GM18505 (cell line): Measurements from ENCODE around the gene UFSP2.

ENCODE experiments used
- ATAC-seq: cut with Tn5 transposase; IDR thresholded peaks from one replicate; pipeline ENCODE4 v1.9.1; 2021; ENCODE audit not compliant: unreplicated experiment
- POLR2A ChIP-seq: IDR thresholded peaks from 4 replicates; pipeline ENCODE4 v1.6.1; 2011; ENCODE audit warnings: borderline replicate concordance; ENCODE audit not compliant: insufficient read depth, insufficient read length; ENCODE audit errors: extremely low read depth

Gene UFSP2

DNA sequence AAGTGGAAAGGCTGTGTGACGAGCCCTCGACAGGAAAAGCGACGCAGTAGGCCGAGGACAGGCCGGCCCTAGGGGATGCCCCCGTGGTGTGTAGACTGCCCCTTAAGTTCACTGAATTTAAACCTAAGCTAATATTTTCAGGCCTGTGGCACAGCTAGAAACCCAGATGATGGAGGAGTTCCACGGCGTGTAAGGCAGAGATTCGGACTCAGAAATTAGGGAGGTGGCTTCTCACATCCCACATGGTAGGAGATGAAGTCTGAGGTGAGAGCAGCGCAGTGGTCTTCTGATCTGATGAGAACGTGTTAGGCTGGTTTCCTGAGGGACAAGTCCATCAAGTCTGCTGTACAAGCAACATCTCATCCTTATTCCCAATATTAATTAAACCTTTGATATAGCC lies 37.8 kb downstream of the UFSP2 start:
- TF ChIP-seq POLR2A: no peak
- no peak for ATAC-seq

DNA sequence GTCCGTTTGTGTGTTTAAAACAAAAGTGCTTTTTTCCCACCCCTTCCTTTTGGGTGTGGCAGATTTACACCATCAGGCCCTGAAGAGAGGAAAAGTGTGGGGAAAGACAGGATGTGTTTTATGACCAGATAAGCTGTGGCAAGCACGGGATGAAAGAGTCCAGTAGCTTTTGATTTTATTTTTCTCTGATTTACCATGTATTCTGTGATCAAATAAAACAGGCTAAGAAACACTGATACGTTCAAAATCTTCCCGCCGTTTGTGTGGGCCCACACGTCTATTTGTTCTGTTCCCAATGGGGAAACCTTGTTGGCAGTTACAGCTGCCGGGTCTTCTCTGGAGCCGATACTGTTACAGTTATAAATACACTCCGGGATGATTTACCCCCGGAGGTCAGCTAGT lies 40.8 kb downstream of the UFSP2 start:
- no peak for ATAC-seq
- TF ChIP-seq POLR2A: no peak

DNA sequence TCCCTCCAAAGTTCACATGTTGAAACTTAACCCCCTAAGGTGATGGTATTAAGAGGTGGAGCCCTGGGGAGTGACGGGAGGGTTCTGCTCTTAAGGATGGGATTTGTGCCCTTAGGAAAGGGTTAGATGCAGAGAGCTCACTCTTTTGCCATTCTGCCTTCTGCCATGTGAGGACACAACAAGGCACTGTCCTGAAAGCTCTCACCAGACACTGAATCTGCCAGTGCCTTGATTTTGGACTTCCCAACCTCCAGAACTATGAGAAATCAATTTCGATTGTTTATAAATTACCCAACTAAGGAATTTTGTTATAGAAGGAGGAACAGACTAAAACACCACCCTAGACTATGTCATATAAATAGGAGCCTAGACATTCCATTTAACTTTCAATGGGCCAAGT lies 41.7 kb downstream of the UFSP2 start:
- ATAC-seq: no peak
- no peak for TF ChIP-seq POLR2A

GRCh38 chr4:185383451-185383850 lies 42.3 kb downstream of the UFSP2 start:
- no peak for ATAC-seq
- TF ChIP-seq POLR2A: no peak

DNA sequence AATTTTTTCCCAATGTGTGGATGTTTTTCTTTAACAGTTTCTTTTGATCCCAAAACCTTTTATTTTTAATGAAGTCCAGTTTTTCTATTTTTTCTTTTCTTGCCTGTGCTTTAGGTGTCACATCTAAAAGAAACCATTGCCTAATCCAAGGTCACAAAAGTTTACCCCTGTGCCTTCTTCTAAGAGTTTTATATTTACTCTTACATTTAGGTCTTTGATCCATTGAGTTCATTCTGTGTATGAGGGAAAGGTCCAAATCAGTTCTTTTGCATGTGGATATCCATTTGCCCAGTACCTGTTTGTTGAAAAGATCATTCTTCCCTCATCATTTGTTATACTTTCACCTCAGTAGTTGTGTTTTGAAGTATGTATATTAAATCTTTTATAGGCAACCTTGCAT lies 43.0 kb downstream of the UFSP2 start:
- TF ChIP-seq POLR2A: no peak
- ATAC-seq: no peak

GRCh38 chr4:185381288-185382196 lies 44.2 kb downstream of the UFSP2 start:
- TF ChIP-seq POLR2A: no peak
- no peak for ATAC-seq

GRCh38 chr4:185380320-185380719 lies 45.4 kb downstream of the UFSP2 start:
- no peak for TF ChIP-seq POLR2A
- no peak for ATAC-seq

DNA sequence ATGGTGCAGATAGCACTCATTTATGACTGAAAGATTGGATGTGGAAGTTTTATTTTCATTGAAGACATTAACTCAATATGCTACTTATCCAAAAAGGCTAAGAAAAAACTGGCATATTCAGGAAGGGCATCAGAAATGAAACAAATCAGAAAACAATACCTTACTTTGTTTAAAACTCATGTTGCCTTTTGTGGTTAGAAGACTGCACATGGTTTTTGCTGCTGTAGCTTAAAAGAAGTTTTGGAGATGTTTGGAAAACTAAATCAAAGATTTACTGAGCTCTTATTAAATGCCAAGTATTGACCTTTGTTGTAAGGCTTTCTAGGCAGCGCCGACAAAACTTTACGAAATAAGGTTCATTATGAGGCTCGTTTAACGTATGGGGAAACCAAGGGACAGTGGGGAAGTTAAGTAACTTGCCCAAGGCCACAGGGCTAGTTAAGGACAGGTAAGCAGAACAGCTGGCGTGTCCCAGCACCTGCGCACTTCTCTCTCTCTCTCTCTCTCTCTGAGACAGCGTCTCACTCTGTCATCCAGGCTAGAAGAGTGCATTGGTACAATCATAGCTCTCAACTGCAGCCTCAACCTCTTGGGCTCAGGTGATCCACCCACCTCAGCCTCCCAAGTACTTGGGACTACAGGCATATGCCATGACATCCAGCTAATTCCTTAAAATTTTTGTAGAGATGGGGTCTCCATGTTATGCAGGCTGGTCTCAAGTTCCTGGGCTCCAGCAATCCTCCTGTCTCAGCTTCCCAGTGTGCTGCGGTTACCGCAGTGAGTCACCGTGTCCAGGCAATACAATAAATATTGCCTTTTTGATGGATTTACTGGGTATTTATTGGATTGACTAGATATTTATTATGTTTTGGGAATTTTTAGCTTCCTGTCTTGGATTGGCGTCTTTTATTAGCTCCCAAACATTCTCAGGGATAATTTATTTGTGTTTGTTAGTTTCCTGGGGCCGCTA lies 46.2 kb downstream of the UFSP2 start:
- peak; percentile 33 for TF ChIP-seq POLR2A
- no peak for ATAC-seq

DNA sequence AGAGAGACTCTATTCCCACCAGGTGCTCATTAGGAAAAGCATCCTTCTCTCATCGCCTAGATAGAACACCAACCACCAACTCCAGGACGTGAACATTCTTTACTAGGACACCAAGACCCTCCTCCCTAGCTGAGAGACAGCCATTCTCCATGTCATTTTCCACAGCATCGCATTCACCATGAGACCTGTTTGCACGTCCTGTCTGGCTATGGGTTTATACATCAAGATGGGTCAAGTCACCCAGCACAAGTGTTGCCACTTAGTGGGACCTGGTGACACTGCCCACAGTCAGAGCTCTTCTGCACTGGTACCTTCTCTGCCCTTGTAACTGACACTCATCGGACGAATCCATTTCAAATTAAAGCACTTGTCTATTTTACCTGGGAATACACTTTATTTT lies 47.5 kb downstream of the UFSP2 start:
- ATAC-seq: no peak
- no peak for TF ChIP-seq POLR2A

DNA sequence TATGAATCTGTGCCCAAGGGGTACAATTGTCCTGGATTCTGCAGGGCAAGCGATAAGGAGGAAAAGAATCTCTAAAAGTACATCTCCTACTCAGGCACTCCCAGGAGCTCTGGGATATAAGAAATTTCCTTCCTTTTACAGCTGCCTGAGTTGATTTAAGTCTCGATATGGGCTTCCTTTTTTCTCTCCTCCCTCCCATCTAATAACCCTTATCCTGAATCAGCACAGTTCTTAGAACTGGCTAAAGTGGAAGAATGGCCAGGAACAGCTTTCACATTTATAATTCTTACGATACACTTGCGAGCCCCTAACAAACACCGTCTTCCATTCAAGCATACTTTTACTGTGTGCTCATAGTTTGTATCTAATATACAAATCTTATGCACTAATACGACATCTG lies 51.2 kb downstream of the UFSP2 start:
- TF ChIP-seq POLR2A: no peak
- ATAC-seq: no peak

- no peak for ATAC-seq
- TF ChIP-seq POLR2A: no peak
Observed at GRCh38 chr4:185374027-185374426, 51.7 kb downstream of the UFSP2 start.

- ATAC-seq: no peak
- TF ChIP-seq POLR2A: no peak
Observed at GRCh38 chr4:185371702-185372101, 54.1 kb downstream of the UFSP2 start.

DNA sequence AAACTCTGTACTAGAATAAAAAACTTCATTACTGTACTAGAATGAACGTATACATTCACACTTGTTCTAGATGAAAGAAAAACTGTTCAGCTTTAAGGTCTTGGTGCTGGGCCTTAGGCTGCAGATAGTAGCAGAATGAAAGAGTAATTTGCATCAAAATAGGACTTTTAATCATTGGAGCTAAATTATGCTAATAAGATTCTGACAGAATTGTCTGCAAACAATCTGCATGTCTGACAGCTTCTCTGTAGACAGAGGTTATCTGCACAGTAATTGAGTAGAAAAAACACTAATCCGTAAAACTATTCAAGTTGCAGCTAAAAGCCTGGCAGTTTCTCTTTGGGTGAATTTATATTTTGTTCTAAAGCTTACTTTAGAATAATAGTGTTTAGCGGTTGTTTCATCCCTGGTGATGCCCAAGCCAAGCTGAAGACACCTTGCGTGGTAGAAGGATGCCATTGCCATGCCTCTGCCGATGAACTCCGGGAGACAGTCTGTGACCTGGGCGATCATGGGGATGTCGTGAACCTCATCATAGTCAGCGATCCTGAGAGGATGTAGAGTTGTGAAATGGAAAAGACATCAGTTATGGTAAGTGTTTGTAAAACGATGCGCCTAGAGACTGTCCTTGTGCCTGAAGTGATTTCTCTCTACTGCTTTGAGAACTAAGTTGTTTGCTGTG lies 55.4 kb downstream of the UFSP2 start:
- ATAC-seq: no peak
- TF ChIP-seq POLR2A: no peak
